ENCODE results near the gene MUSTN1. TPM values are rescaled to one million over a fixed set of nuclear protein-coding genes. Genes with fewer than 3 reads are reported as not detected.

Gene MUSTN1
- total and polyA plus RNA-seq, 2 of the 13 experiments (the other 11 are each of a cell fraction or from before 2014, with no cell fraction given): 0.84 to 1.4 TPM

GRCh38 chr3:52882377-52882776, 47.6 kb upstream of the MUSTN1 start:
- ChIA-PET POLR2A (no interaction called here), CTCF (ENCODE audit: low intra/inter-chr PET ratio, low total read pairs) (no interaction called here)
- TF ChIP-seq ZNF460 (CRISPR knock-in tag; IDR thresholded peaks at IDR 0.05; ENCODE audit: borderline replicate concordance) (no peak), TGIF2 (CRISPR knock-in tag; IDR thresholded peaks at IDR 0.05) (no peak), MIXL1 (CRISPR knock-in tag; IDR thresholded peaks at IDR 0.05) (no peak), ZNF570 (CRISPR knock-in tag; IDR thresholded peaks at IDR 0.05; ENCODE audit: borderline replicate concordance) (no peak), SMARCE1 (IDR thresholded peaks at IDR 0.05; ENCODE audit: borderline replicate concordance) (no peak), GATAD1 (CRISPR knock-in tag; IDR thresholded peaks at IDR 0.05) (no peak), MNT (IDR thresholded peaks at IDR 0.05) (no peak), CCAR2 (optimal IDR thresholded peaks at IDR 0.05; ENCODE audit: low read depth, low read length) (no peak)
- intact Hi-C loops (cut with micrococcal nuclease; ENCODE audit: unreplicated experiment): no loop called here
- Histone ChIP-seq H3K36me3 (replicated peaks in 1 of 2; ENCODE audit: control insufficient read depth in 1 of 2, insufficient read depth in 2 of 2, low read length in 2 of 2) (0 out of 5 replicates have a peak, but pooled peaks cover 0 to 3% of the 10 kb centered on the region in 2 experiments), H3K27ac (ENCODE audit: extremely low read length, insufficient read depth, low read length) (no peak overlapping the region), H3K4me3 (replicated peaks in 1 of 3; ENCODE audit: insufficient read depth in 1 of 3, low read depth in 2 of 3, low read length in 3 of 3) (no peak overlapping the region), H3K27me3 (ENCODE audit: control insufficient read depth in 1 of 2, insufficient read depth in 2 of 2, low read length in 2 of 2) (no peaks in the 10 kb centered on the region), H3K4me2 (ENCODE audit: low read depth, low read length) (no peak overlapping the region), H2AFZ (ENCODE audit: low read length) (no peak overlapping the region), H3K79me2 (ENCODE audit: insufficient read depth, low read length) (no peaks in the 10 kb centered on the region), H3K4me1 (ENCODE audit: insufficient read depth, low read length) (no peaks in the 10 kb centered on the region), H4K20me1 (ENCODE audit: insufficient read depth, low read length) (no peaks in the 10 kb centered on the region), H3K9me3 (ENCODE audit: low read length) (no peaks in the 10 kb centered on the region), H3K9ac (ENCODE audit: insufficient read depth, low read depth, low read length) (no peak overlapping the region)
- 86% methylated on average over 4 of the region's 4 CpGs for WGBS (ENCODE audit: low lambda C conversion rate)
- FAIRE-seq (no peak), ATAC-seq (no peak), DNase-seq (ENCODE audit: low spot score) (no peak)
- BruUV-seq (replicated peaks): no TSS peak
- in situ Hi-C loops (cut with HindIII; ENCODE audit: extremely low pct_ligation_motif_present, low pct_unique_long_range_greater_than_20kb): no loop called here

- Histone ChIP-seq H3K79me2 (ENCODE audit: insufficient read depth, low read length) (no peaks in the 10 kb centered on the region), H3K36me3 (replicated peaks in 1 of 2; ENCODE audit: control insufficient read depth in 1 of 2, insufficient read depth in 2 of 2, low read length in 2 of 2) (0 out of 5 replicates have a peak, but pooled peaks cover 0 to 3% of the 10 kb centered on the region in 2 experiments), H3K27ac (ENCODE audit: extremely low read length, insufficient read depth, low read length) (no peak overlapping the region), H3K27me3 (ENCODE audit: control insufficient read depth in 1 of 2, insufficient read depth in 2 of 2, low read length in 2 of 2) (no peaks in the 10 kb centered on the region), H3K9me3 (ENCODE audit: low read length) (no peaks in the 10 kb centered on the region), H3K4me2 (ENCODE audit: low read depth, low read length) (no peak overlapping the region), H3K4me1 (ENCODE audit: insufficient read depth, low read length) (no peaks in the 10 kb centered on the region), H4K20me1 (ENCODE audit: insufficient read depth, low read length) (no peaks in the 10 kb centered on the region), H3K9ac (ENCODE audit: insufficient read depth, low read depth, low read length) (no peak overlapping the region), H3K4me3 (replicated peaks in 1 of 3; ENCODE audit: insufficient read depth in 1 of 3, low read depth in 2 of 3, low read length in 3 of 3) (no peak overlapping the region), H2AFZ (ENCODE audit: low read length) (no peak overlapping the region)
- in situ Hi-C loops (cut with HindIII; ENCODE audit: extremely low pct_ligation_motif_present, low pct_unique_long_range_greater_than_20kb): no loop called here
- no peak for TF ChIP-seq XBP1 (CRISPR knock-in tag; IDR thresholded peaks at IDR 0.05)
- no peak for TF ChIP-seq ARHGAP35 (CRISPR knock-in tag; IDR thresholded peaks at IDR 0.05; ENCODE audit: borderline replicate concordance)
- FAIRE-seq: no peak
- ChIA-PET POLR2A (no interaction called here), CTCF (ENCODE audit: low intra/inter-chr PET ratio, low total read pairs) (no interaction called here)
- 90% methylated on average over 3 of the region's 4 CpGs for WGBS (ENCODE audit: low lambda C conversion rate)
- intact Hi-C loops (cut with micrococcal nuclease; ENCODE audit: unreplicated experiment): no loop called here
- no TSS peak for BruUV-seq (replicated peaks)
- no peak for DNase-seq (ENCODE audit: low spot score)
- no peak for ATAC-seq
Observed at GRCh38 chr3:52881871-52882270, 47.1 kb upstream of the MUSTN1 start.
